ENCODE data around the gene OR4D2.

Gene OR4D2

DNA sequence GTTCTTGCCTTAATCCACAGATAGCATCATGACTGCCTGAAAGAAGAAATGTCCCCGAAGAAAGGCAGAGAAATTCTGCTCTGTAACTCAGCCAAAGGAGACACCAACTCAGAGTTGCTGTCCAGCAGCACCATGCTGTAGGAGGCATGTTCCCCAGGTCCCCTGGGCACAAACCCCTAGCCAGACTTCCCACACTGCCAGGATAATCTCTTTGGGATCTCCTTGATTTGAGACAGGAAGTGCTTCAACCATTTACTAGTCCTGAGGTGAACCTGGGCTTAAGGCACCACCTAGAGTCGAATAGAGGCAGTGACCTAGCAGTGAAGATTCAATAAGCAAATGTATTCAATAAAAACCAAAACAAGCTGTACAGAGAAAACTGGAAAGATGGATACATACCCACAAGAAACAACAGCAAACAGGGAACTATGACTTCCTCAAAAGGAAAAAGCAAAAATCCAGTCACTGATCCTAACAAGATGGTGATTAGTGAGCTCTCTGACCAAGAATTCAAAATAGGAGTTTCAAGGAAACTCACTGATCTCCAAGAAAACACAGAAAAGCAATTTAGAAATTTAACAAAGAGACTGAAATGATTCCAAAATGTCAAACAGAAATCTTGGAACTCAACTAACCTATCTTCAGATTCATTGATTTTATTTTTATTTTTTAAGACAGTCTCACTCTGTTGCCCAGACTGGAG lies 5.7 kb downstream of the OR4D2 start:
- no peak for DNase-seq

DNA sequence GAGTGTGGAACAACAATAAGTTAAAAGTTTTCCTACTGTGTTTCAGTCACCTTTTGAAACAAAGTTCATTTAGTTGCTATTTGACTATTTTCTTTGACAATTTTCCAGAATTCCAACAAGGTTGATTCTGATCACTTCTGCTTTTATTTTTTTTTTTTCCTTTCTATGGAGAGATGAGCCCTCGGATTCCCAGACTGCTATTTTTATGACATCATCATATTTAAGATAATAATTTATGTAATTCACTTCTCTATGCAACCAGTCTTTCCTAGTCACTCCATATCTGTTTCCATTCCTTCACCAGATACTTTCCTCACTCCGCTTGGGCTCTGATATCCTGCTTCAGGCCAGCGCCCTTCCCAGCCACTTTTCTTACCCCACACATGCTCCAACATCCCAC lies 8.1 kb downstream of the OR4D2 start:
- no peak for DNase-seq

DNA sequence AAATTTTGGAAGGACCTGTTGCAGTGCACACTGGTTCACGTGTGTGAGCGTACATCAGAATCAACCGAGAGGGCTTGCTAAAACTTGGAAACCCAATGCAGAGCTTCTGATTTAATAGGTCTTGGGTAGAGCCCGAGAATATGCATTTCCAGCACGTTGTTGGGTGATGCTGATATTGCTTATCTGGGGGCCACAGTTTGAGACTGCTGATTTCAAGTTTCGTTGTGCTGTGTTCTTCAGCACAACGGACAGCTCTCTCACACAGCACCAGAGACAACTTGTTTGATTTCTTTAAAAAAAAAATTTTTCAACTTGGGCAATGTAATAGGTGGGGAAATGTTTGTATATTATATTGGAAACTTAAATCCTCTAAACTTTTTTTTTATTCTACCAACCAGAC lies 9.4 kb downstream of the OR4D2 start:
- no peak for DNase-seq

DNA sequence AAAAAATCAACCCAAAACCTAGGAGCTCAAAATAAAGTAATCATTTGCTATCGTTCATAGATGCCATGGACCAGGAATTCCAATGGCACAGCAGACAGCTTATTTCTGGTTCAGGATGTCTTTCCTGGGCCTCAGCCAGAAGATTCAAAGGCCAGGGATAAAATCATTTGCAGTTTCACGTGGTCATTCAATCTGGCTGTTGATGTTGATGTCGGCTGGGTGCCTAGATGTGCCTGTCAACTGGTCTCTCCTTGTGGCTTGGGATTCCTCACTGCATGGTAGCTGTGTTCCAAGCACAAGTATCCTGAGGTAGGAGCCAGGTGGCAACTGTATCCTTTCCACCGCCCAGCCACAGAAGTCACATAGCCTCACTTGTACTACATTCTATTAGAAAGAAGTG lies 15.0 kb downstream of the OR4D2 start:
- no peak for DNase-seq

DNA sequence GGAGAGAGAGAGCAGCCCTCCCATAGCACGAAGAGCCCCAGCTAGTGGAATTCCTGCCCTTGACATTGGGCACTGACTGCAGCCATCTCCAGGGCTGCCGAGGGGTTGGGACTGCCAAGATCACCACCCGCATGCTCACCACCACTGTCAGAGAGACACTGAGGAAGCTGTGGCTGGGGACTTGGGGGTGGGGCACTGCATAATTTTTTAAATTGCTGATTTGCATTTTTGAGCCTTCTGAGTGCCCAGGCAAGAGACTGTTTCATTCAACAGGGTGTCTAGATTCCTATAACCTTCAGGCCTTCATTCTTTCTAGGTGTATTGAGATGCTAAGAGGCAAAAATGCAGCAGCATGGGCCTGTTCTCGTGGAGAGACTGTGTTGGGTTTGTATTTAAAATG lies 16.7 kb downstream of the OR4D2 start:
- DNase-seq = no peak

DNA sequence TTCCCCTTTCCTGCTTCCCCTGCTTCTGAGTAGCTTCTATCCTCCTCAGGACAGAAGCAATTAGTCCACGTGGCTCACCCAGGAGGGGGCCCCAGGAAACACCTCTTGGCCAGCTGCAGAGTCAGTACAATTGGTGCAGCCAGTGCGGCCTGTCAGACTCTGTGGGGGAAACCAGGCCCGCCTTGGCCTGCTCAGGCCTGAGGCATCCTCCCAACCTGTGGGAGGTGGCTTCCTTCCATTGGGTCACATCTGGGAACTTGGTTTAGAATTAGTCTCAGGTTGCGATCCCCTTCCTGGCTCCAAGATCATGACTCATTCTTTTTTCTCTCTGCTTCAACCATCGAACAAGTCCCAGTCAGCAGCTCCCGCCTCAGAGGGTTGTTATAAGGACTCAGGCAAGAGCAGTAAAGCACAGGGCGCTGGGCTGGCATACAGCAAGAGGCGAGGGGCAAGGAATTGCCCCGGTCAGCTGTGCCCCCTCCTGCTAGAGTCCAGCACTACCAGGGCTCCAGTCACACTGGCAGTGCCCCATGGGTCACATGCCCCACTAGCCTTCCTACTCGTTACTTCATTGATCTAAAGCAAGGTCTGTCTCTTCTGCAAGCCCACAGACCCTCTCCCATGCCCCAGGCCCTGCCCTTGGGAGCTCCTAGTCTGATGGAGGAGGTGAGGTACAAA lies 17.7 kb downstream of the OR4D2 start:
- no peak for DNase-seq

DNA sequence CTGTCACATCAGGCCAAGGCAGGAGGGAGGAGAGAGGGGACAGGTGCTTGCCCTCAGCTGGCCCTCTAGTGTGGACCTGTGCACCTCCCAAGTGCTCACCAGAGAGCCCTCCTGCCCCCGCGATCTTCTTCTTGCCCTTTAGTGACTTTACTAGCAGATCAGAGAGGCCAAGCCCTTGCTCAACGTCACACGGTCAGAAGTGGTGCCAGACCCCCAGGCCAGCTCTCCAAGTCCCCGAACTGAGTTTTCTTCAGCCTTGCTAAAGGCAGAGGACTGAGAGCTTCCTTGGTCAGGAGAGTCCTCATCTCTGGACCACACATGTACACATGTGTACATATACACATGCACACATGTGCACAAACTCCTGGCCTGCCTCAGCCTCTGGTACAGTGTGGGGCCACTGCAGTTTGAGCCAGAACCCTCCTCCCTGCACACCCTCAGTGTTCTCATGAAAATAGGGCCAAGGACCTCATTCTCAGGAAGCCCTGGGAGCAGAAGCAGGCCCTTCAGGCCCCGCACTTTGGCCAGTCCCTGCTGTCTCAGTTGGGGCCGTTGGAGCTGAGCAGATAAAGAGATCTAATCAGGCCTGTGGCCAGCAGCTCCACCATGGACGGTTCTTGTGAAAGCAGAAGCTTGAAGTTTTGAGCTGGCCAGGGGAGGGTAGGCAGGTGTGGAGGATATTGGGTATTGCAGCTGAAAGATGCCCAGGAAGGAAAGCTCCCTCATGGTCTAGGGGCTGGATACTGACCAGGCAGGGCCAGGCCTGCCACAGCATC lies 18.4 kb downstream of the OR4D2 start:
- DNase-seq = no peak

DNA sequence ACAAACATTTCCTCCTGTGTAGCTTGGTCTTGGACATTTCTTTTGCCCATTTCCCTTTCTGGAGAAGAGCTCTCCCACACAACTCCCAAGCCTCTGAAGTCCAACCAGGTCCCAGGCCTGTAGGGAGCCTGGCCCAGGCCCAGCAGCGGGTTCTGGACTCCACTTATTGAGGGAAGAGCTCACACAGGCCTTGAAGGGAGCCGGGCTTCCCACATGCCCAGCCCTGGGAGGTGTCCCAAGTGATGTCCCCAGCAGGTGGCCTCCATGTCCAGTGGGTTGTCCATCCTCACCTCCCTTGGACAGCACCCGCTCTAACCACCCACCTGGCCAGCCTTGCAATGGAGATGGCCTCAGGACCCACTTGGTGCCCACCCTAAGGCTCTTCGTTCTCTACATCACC lies 19.8 kb downstream of the OR4D2 start:
- no peak for DNase-seq

DNA sequence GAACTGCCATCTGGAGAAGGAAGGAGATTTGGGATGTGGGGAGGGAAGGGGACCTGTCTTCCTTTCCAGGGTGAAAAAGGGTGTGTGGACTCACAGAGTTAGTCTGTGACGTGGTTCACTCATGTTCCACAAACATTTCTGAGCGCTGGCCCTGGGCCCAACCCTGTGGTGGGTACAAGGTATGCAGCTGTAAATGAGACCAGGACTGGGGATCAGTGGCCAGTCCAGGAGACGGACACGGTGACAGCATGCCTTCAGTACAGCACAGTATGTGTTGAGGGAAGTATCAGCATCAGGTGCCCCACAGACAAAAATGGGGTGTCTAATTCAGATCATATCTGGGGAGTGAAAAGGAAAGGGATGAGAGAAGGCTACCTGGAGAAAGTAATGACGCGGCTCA lies 20.3 kb downstream of the OR4D2 start:
- no peak for DNase-seq

DNA sequence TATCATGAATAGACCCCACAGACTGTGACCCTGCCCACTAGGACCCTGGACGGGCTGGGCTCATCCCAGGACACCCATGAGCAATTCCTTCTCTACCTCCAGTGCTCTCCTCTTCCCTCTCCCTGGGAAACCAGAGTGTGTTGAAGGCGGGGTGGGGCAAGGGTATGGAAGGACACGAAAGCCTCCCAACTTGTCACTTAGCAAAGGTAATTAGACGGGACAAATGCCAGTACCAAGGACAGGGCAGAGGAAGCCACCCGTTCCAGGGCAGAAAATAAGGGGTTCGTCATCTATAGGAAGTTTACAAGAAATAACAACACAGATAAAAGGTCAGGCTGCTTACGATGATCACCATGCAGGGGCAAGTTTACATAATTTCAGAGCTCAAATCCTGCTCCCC lies 20.9 kb downstream of the OR4D2 start:
- DNase-seq = no peak

DNA sequence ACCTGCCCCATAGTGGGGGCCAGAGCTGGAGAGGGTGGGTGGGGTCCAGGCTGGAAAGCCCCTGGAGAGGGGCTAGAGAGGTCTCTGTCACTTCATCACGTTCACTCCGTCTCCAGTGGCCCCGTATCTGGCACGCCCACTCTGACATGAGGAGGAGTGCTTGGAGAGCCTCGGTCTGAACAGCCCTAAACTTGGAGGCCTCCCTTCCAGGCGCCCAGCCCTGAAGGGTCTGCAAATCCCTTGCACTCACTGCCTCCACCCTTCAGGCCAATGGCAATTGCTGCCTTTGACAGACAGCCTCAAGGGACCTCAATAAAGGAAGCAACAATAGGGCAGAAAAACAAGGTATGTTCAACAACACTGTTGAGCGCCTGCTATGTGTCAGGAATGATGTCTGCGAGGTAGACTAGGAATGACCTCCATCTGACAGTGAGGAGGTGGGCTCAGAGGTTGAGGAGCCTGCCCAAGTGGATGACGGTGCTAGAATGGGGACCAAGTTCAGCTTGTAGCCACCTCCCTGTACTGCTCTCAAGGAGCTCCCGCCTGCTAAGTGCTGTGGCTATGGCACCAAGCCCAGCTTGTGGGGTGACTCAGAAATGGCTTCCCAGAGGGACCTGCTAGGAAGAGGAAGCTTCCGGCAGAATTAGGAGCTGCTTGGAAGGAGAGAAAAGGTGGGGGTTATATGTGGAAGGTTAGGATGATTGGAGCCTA lies 22.8 kb downstream of the OR4D2 start:
- DNase-seq = peak in 5 of 51 donors; percentile 2 to 50 (median 10)

DNA sequence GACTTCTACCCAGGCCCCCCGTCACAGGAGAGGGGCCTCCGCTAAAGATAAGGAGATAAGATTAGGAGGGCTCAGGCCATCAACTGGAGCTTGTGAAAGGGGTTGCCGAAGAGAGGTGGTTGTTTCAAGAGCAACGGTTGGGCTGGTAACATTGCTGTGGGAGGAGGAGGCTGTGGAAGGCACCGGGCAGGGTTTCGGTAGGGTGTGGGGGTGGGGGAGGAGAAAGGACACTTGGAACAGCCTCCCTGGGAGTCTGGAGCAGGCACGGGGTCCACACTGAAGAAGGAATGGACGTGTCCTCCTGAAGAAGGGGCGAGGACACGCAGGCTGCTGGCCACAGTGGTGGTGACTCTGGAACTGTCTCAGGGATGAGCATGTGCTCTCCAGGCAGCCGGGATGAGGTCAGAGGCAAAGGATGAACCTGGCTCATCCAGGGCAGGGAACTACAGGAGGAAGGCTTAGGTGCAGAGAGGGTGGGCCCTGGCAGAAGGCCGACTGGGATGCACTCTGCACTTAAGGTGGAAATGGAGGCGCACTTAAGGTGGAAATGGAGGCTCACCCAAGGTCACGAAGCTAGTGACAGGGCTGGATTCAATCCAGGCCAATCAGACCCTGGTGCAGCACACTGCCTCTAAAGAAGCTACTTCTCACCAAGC lies 24.6 kb downstream of the OR4D2 start:
- DNase-seq = no peak

DNA sequence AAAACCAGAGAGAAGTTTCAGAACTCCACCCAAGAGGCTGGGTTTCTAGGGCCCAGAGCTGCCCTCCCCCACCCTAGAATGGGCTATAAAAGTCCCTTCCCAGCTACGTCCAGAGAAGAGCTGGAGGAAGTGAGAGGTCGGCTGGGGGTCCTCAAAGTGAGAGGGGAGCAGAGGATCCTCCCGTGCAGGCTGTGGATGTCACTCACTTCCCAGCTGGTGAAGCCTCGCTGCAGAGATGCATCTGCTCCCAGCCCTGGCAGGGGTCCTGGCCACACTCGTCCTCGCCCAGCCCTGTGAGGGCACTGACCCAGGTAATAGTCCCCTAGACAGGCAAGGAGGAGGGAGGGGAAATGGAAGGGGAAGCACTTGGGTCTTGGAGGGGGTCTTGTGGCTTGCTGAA lies 25.8 kb downstream of the OR4D2 start, which contains the start of gene EPX:
Gene EPX, plus strand, starts transcription at position 115 of the 400 bp plus-strand sequence. Its CDS starts 121 bp downstream, at position 236.
- no peak for DNase-seq

DNA sequence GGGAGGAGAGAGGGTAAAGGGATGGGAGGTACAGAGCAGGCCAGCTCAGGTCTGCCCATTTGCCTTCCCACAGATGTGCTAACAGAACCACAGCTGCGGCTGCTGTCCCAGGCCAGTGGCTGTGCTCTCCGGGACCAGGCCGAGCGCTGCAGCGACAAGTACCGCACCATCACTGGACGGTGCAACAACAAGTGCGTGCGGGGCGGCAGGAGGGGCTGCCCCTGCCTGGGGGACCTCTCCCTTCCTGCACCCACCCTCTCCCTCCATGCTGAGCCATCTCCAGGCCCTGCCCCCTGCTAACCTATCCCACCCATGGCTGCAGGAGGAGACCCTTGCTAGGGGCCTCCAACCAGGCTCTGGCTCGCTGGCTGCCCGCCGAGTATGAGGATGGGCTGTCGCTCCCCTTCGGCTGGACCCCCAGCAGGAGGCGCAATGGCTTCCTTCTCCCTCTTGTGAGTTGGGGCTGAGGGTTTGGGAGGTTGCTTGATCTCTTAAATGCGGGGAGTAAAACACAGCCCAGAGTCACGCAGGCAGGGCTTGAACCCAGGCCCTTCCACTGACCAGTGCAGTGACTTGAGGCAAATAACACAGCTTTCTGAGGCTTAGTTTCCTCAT lies 27.0 kb downstream of the OR4D2 start:
- DNase-seq = no peak

DNA sequence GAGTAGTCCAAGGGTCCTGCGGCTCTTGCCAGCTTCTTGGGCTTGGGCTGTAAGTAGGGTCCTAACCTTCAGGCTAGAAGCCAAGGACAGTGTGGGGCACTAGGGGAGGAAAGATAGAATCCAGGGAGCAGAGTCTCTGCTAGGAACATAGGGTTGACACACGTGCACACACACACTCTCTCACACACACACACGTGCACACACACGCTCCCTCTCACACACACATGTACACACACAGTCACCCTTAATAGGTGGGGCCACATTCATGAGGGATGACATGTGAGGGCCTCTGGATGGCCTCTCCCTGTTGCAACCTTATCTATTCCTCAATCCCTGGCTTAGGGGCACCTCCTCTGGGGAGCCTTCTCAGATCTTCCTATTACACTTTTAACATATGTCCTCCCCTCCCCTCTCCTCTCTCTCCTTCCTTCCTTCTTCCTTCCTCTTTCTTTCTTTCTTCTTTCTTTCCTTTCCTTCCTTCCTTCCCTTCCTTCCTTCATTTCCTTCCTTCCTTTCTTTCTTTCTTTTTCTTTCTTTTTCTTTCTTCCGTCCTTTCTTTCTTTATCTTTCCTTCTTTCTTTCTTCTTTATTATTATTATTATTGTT lies 28.8 kb downstream of the OR4D2 start:
- DNase-seq = no peak

DNA sequence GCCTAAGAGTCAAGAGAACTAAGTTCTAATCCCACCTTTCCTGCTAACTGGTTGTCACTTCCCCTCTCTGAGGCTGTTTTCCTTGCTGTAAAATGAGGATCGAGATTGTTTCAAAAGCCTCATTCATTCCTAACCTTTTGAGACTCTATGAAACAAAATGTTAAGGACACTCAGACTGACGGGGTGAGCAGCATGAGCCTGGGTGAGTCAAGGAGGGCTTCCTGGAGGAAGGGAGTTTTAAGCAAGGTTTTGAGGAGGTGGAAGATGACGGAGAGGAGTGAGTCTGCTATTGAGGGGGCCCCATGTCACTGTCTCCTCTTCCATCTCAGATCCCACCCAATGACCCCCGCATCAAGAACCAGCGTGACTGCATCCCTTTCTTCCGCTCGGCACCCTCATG lies 29.8 kb downstream of the OR4D2 start:
- DNase-seq = no peak

DNA sequence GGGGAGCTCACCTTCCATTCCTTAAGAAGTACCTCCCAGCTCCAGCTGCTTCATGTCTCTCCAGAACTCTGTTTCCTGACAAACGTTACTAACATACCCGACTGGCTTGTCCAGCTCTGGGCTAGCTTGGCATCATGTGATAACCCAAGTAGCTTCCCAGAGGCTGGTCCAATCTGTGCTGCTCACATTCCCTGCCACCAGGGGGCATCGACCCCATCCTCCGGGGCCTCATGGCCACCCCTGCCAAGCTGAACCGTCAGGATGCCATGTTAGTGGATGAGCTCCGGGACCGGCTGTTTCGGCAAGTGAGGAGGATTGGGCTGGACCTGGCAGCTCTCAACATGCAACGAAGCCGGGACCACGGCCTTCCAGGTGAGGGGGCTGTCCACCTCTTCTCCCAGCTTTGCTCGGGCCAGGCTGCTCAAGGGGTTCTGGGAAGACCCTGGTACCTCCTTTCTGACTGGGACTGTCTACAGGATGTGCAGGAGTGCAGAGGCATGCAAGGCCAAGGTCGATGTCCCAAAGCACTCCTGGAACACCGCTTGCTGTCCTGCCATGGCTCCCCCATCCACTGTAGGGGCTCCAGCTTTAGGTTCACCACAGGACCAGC lies 33.3 kb downstream of the OR4D2 start:
- peak in 13 of 51 donors; percentile 2 to 29 (median 12) for DNase-seq

DNA sequence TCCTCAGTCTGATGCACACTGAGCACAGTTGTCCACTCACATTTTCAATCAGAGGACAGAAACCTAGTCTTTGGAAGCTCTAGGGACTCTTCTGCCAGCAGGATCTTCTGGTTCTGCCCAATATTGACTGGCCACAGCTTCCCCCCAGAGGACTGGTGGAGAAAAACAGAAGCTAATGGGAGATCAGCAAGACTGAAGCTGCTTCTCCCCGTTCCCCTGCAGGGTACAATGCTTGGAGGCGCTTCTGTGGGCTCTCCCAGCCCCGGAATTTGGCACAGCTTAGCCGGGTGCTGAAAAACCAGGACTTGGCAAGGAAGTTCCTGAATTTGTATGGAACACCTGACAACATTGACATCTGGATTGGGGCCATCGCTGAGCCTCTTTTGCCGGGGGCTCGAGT lies 36.1 kb downstream of the OR4D2 start:
- DNase-seq = no peak

DNA sequence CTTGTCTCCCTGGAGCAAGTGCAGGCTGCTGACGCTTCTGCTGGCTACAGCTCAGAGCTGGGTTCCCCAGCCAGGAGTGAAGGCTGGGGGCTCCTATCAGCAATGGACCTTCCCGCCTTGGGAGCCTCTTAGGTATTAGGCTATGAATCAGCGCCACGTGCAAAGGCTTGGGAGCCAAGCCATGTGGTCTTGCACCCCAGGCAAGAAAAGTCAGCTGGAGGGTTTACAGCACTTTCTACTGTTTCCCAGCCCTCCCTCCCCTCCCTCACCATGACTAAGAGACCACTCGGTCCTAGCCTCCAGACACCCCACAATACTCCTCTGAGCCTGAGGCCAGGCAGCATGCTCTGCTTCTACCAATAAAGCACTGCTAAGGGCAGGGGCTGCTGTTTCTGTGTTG lies 38.0 kb downstream of the OR4D2 start:
- no peak for DNase-seq

DNA sequence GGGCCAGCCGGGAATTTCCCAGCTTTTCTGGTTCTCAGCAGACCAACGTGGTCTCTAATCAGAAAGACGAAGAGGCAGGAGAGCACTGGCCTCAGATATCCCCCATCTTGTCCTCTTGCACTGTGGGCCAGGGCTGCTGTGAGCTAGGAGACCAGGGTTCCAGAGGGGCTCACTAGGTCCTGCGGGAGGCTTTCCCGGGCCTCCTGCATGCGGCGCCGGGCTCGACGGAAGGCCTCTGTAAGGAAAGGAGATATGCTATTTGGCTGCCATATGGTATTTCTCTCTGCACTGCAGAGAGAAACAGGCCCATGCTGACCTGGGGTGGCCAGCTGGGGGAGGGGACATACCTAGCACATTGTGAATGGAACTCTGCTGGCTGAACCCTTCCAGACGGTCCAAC lies 39.2 kb downstream of the OR4D2 start:
- no peak for DNase-seq

Data from hypothalamus (tissue), 51 donors.